Activated CD4-positive, alpha-beta T cell treated with anti-CD3 and anti-CD28 coated beads, Interleukin-2, Interleukin-4, amounts not matched to agents 100 ng/mL and 50 ng/mL, durations not matched to agents 16 hours and 8 hours (primary cell): ENCODE measurements around the gene SPSB1.
"Not testable (repeated sequence)": the region's sequence is repeated elsewhere in the genome, so short reads cannot be mapped to it uniquely, and the experiment has no call there.

Source experiments
- DNase-seq: peaks from one replicate; pipeline ENCODE4 v3.0.0-alpha.2; 2020; ENCODE audit warnings: low spot score

SPSB1 gene

GRCh38 chr1:9366943-9367780 lies 74.5 kb downstream of the SPSB1 start:
- DNase-seq = no peak

- no peak for DNase-seq
These were observed 75.1 kb downstream of the SPSB1 start for GRCh38 chr1:9367806-9368205.

GRCh38 chr1:9368356-9368755 lies 75.7 kb downstream of the SPSB1 start:
- DNase-seq = no peak

GRCh38 chr1:9369964-9370788 lies 77.5 kb downstream of the SPSB1 start:
- no peak for DNase-seq

DNA sequence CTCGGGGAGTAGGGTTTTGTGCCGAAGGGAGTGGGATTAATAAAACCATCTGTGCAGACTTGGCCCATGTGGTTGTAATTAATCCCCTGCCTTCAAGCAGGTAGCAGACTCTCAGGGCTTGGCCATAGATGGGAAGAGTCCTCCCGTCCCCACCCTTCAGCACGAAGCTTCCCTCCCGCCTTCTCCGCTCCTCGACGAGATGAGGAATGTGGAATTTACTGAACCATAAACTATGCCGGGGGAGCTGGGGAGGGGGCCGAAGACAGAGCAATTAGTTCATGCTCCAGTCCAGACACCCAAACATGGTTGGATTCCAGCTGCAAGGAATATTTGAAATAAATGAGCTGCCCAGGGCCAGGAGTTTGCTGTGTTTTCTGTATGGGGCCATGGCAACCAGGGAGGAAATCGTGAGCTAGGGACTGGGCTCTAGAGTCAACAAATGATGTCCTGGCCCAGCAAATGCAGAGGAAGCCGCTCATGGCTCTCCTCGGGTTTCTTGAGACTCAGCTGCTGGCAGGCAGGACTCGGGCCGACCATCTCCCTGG lies 78.8 kb downstream of the SPSB1 start:
- DNase-seq = no peak

- no peak for DNase-seq
These were observed 79.3 kb downstream of the SPSB1 start for GRCh38 chr1:9371951-9372350.

GRCh38 chr1:9373619-9374018 lies 80.9 kb downstream of the SPSB1 start:
- DNase-seq = no peak

- DNase-seq = no peak
These were observed 82.2 kb downstream of the SPSB1 start for GRCh38 chr1:9374748-9375341.

DNA sequence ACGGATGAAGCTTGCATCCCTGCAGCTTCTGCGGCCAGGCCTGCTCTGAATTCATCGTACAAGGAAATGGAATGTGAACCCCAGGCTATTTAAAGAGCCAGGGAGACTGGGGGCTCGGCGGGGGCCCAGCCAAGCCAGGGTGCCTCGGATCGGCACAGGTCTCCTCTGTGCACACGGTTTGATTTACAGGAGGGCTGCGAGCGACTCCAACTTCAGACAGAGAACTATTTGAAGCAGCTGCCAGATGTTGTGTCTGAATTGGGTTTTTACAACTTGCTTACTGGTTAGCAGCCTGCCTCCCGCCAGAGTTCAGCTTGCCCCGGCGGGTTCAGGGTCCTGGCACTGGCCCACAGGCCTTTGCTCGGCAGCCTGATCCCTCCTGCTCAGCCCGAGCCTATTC lies 83.2 kb downstream of the SPSB1 start:
- DNase-seq = no peak

DNA sequence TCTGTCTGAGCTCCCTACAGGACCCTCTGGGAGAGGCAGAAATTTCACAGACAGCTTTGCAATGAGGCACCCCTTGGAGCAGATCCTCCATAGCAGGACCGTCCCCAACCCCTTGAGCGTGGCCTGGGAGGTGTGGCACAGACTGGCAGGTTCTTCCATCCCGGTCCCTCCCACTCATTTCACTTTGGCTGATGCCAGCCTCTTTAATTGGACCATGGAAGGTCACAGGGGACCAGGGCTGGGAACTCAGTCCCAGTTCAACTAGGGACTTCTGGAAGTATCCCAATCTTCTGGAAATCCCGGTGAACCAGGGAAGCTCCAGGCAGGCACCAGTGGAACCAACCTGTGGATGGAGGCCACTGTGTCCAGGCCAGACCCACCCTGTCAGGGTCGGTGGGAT lies 83.7 kb downstream of the SPSB1 start:
- DNase-seq = no peak

DNA sequence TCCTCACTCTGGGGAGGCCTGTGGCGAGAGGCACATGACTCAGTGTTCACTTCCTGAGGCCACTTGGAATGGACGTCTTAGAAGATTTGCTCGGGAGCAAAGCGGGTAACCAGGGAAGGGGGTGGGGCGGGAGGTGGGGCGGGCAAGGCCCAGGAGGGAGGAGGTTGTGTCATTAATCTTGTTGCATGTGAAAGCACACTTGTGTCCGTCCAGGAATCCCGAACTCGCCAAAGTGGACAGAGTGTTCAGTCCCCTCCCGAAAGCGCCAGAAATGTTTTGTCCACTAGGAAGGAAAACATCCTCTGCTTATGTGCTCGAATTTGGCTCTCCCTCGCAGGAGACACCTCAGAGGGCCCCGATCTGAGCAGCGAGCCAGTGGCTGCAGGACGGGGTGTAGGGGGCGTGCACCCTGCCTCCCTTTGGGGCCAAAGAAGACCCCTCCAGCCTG lies 84.2 kb downstream of the SPSB1 start:
- no peak for DNase-seq

GRCh38 chr1:9378801-9379200 lies 86.1 kb downstream of the SPSB1 start:
- DNase-seq = no peak

- no peak for DNase-seq
These were observed 88.0 kb downstream of the SPSB1 start for GRCh38 chr1:9380711-9381110.

DNA sequence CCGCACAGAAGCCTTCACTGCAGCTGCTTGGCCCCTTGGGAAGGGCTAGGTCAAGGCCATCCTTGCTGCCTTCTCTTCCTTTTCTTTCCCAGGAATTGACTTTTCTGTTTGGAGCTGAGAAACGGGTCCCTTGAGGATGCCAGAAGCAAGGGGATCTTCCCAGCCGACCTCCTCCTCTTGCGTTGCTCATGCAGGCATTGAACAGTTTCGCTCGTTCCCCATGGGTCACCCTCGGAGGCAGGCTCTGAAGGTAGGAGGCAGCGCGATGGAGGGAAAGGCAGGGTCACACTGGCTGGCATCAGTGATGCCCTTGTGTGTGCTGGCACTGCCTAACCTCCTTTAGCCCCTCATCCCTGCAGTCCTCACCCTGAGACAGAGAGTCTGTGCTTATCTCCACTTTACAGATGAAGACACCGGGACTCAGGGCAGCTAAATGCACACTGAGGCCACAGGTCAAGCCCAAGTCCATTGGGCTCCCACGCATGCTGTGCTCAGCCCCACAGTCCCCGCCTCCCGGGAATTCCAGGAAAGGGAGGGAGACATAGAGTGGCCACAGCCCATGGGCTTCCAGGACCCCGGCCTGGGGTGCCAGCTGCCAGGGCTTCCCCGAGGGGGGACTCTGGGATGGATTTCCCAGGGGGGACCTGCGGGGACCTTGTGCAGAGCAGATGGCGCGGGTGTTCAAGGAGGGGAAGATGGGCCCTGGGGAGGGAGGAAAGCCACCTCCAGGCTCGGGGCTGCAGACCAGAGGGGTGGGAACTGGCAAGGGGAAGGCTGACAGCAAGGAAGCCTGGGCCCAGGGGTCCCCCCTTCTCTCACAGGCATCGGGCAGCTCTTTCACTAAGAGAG lies 90.2 kb downstream of the SPSB1 start:
- no peak for DNase-seq

DNA sequence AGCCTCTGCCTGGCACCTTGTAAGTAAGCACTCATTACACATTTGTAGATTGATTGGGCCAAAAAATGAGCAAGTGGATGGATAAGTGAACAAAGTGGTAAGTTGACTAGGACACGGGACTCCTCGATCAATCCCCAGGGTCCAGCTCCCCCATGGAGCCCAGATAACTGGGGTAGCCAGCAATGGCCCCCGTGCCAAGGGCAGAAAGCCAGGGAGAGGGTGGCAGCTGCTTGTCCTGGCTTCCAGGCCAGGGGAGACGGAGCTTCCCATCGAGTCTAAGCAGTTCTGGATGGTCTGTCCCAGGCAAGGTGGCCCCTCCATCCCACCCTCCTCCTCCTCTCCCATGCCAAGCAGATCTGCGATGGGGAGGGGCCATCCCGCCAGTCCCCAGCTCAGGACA lies 91.4 kb downstream of the SPSB1 start:
- no peak for DNase-seq

DNA sequence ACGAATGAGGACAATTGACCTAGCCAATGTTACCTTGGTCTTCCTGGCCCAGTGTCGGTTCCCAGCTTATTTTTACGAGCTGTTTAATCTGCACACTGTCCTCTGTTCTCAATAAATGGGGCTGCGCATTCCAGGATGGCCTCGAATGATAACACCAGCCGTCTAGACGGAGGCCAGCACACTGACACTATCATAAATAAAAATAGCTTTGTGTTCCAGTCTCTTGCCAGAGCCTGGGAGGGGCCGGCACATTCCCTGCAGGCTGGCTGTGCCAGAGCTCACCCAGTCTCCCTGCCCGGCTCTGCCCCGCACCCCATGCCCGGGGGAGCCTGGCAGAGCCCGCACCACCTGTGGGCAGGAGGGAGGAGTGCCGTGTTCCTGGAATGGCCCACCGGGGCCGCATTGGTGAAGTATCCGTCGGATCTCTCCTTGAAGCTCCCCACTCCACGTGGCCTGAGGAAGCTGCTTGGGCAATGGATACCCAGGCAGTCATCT lies 92.1 kb downstream of the SPSB1 start:
- DNase-seq = no peak

GRCh38 chr1:9385392-9385791 lies 92.7 kb downstream of the SPSB1 start:
- not testable (repeated sequence) for DNase-seq

DNA sequence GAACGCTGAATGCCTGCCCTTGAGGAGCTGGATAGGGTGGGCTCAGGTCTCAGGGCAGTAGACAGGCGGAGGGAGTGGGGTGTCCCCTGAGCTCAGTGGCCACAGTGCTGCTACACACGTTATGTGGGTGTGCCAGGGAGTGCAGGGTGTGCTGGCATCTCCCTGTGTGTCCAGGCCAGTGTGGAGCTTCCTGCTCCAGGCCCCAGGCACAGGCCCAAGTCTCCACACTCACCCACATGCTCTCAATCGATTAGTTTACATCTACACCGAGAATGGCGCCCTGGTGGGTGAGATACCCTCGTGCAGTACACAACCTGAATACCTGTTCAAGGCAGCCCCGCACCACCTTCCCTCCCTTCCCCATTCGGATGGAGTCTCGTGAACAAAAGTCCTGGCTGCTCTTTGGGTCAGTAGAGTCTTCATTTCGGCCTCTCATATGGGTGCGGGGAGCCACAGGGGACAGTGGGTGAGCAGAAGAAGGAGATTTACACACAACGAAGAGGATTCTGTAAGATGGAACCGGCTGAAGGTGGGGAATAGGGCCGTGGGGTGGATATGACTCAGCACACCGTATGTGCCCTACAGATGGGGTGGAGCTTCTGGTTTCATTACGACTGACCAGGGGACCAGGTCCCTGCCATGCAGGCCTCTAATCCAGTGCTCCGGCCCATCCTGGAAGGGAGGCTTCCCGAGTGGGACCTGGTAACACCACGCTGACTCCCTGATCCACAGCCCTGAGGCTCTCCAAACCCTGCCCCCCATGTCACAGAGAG lies 93.3 kb downstream of the SPSB1 start:
- peak; percentile 33 for DNase-seq

DNA sequence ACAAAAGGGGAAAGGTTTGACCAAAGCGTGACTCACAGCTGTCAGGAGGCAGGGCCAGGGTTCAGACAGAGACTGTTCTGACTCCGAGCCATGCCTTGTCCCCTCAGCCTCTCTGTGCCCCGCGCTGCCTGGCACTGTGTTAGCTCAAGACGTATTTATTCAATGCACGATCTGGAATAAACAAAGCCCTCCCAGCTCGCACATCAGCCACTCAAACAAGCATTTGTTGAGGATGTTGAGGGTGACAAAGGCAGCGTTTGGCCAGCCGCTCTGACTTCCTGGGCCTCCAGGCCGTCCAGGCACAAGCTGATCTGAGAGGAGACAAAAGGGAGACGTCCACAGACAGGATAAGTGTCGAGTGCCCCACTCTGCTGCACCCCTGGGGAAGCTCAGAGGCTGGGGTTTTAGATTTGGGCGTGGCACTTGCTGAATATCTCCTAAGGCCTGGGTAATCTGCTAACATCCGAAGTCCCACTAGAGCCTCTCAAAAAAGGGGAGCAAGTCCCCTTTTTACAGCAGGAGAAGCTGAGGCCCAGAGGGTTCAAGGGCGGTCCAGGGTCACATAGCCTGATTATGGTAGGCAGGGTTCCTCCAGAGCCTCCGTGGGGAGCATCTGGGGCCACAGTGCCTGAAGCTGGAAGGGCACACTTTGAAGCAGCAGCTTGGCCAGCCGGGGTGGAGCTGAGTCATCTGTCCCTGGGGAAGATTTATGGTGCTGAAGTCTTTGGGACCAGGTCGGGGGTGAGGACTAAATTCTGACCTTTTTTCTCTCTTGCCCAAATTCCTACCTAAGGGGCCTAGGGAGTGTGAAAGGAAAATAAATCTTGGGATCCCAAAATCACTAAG lies 95.9 kb downstream of the SPSB1 start:
- DNase-seq = no peak

DNA sequence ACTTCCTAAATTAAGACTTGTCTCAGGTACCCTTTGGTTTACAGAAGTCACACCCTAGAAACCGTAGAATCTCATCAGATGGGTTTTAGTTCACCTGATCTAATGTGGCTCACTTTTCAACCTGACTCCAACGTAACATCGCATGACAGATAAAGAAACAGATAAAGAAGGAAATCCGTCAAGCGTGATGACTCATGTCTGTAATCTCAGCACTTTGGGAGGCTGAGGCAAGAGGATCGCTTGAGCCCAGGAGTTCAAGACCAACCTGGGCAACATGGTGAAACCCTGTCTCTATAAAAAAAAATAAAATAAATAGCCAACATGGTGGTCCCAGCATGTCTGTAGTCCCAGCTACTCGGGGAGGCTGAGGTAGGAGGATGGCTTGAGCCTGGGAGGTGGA lies 97.3 kb downstream of the SPSB1 start:
- peak; percentile 69 for DNase-seq
